GM18519 (cell line): ENCODE results near the gene SHKBP1.
"Not testable (repeated sequence)": the region's sequence is repeated elsewhere in the genome, so short reads cannot be mapped to it uniquely, and the experiment has no call there.

Source experiments
- ATAC-seq: cut with Tn5 transposase; IDR thresholded peaks from one replicate; pipeline ENCODE4 v1.9.1; 2021; ENCODE audit warnings: mild to moderate bottlenecking, moderate library complexity; ENCODE audit not compliant: unreplicated experiment, low FRiP score

SHKBP1 gene

GRCh38 chr19:40576585-40577451 lies at the start of gene SHKBP1:
TSS of gene SHKBP1 (plus strand) at chr19:40576873. CDS start at chr19:40576900, 27 bp downstream.
- ATAC-seq, result peak; percentile 87

- ATAC-seq, result no peak
Observed at GRCh38 chr19:40528078-40528477, 48.6 kb upstream of the SHKBP1 start.

GRCh38 chr19:40528533-40529092 lies 48.1 kb upstream of the SHKBP1 start:
- no peak for ATAC-seq

- no peak for ATAC-seq
Observed at GRCh38 chr19:40529093-40529954, 47.3 kb upstream of the SHKBP1 start.

GRCh38 chr19:40530091-40530901 lies 46.4 kb upstream of the SHKBP1 start:
- no peak for ATAC-seq

- no peak for ATAC-seq
Observed at GRCh38 chr19:40533508-40533907, 43.2 kb upstream of the SHKBP1 start.

- ATAC-seq, result no peak
Observed at GRCh38 chr19:40534148-40534547, 42.5 kb upstream of the SHKBP1 start.

GRCh38 chr19:40539070-40539469 lies 37.6 kb upstream of the SHKBP1 start:
- ATAC-seq, result no peak

- ATAC-seq, result no peak
Observed at GRCh38 chr19:40542202-40542859, 34.3 kb upstream of the SHKBP1 start.

- ATAC-seq, result no peak
Observed at GRCh38 chr19:40543029-40543597, 33.6 kb upstream of the SHKBP1 start.

GRCh38 chr19:40546153-40546841 lies 30.4 kb upstream of the SHKBP1 start:
- ATAC-seq, result not testable (repeated sequence)

GRCh38 chr19:40547190-40547589 lies 29.5 kb upstream of the SHKBP1 start:
- not testable (repeated sequence) for ATAC-seq

- no peak for ATAC-seq
Observed at GRCh38 chr19:40547836-40548235, 28.8 kb upstream of the SHKBP1 start.

- no peak for ATAC-seq
Observed at GRCh38 chr19:40549007-40549708, 27.5 kb upstream of the SHKBP1 start.

GRCh38 chr19:40550951-40551350 lies 25.7 kb upstream of the SHKBP1 start:
- ATAC-seq, result no peak

- ATAC-seq, result no peak
Observed at GRCh38 chr19:40552848-40553247, 23.8 kb upstream of the SHKBP1 start.

- no peak for ATAC-seq
Observed at GRCh38 chr19:40553885-40554857, 22.5 kb upstream of the SHKBP1 start.
